Hepatocyte (in vitro differentiated cells): ENCODE data around the gene PKP1. TPM values are rescaled to one million over a fixed set of nuclear protein-coding genes. Genes with fewer than 3 reads are reported as not detected.

Source experiments
- DNase-seq: peaks from one replicate; pipeline ENCODE4 v3.0.0-alpha.2; 2016; ENCODE audit warnings: low spot score
- H2AFZ ChIP-seq: fragments of 200-600 bp; sonication (generic); 2 replicates; pipeline ENCODE4 v1.6.0; 2016; ENCODE audit warnings: antibody characterized with exemption, mild to moderate bottlenecking
- H3K27ac ChIP-seq: fragments of 200-600 bp; sonication (generic); 2 replicates; pipeline ENCODE4 v1.5.1; 2016; ENCODE audit warnings: mild to moderate bottlenecking
- H3K27me3 ChIP-seq: fragments of 200-600 bp; sonication (generic); 2 replicates; pipeline ENCODE4 v1.6.1; 2016
- H3K36me3 ChIP-seq: fragments of 200-600 bp; sonication (generic); replicated peaks from 2 replicates; pipeline ENCODE4 v1.5.1; 2016; ENCODE audit warnings: low read depth; ENCODE audit not compliant: insufficient read depth
- H3K4me1 ChIP-seq: fragments of 200-600 bp; sonication (generic); 2 replicates; pipeline ENCODE4 v1.5.1; 2016; ENCODE audit warnings: mild to moderate bottlenecking, moderate library complexity; ENCODE audit not compliant: insufficient read depth
- H3K4me2 ChIP-seq: fragments of 200-600 bp; sonication (generic); 2 replicates; pipeline ENCODE4 v1.6.0; 2016
- H3K4me3 ChIP-seq: fragments of 200-600 bp; sonication (generic); 2 replicates; pipeline ENCODE4 v1.5.1; 2016; ENCODE audit warnings: mild to moderate bottlenecking
- H3K79me2 ChIP-seq: fragments of 200-600 bp; sonication (generic); 2 replicates; pipeline ENCODE4 v1.6.0; 2017; ENCODE audit warnings: mild to moderate bottlenecking
- H3K9me2 ChIP-seq: fragments of 200-600 bp; sonication (generic); replicated peaks from 2 replicates; pipeline ENCODE4 v1.6.0; 2017; ENCODE audit warnings: mild to moderate bottlenecking; ENCODE audit not compliant: insufficient read depth
- H3K9me3 ChIP-seq: fragments of 200-600 bp; sonication (generic); 2 replicates; pipeline ENCODE4 v1.5.1; 2016; ENCODE audit warnings: low read depth, mild to moderate bottlenecking
- H4K20me1 ChIP-seq: fragments of 200-600 bp; sonication (generic); 2 replicates; pipeline ENCODE4 v1.6.0; 2016; ENCODE audit warnings: mild to moderate bottlenecking; ENCODE audit not compliant: insufficient read depth, poor library complexity, severe bottlenecking
- CTCF ChIP-seq: fragments of 200-600 bp; sonication (generic); IDR thresholded peaks from 2 replicates; pipeline ENCODE4 v1.5.1; 2016; ENCODE audit warnings: antibody characterized with exemption, mild to moderate bottlenecking; ENCODE audit not compliant: poor library complexity
- EZH2 ChIP-seq: fragments of 200-600 bp; sonication (generic); IDR thresholded peaks from 2 replicates; pipeline ENCODE4 v1.6.1; 2016; ENCODE audit warnings: antibody characterized with exemption, mild to moderate bottlenecking, borderline replicate concordance
- EZH2phosphoT487 ChIP-seq: fragments of 200-600 bp; sonication (generic); IDR thresholded peaks from one replicate; pipeline ENCODE4 v1.6.1; 2018; ENCODE audit warnings: antibody characterized with exemption, mild to moderate bottlenecking, low read depth, moderate library complexity; ENCODE audit not compliant: unreplicated experiment, severe bottlenecking
- WGBS: methylation state at CpG from one replicate; pipeline ENCODE4 v1.1.6; 2016; ENCODE audit warnings: low lambda C conversion rate; ENCODE audit errors: missing lambda C conversion rate; 5-methylcytosine and 5-hydroxymethylcytosine counted together
- polyA plus RNA-seq: library from polyadenylated mRNA; unstranded; fragments of >200 nt; fragmentation: Nextera tagmentation; extraction: Ambion mirVana; gene quantifications from 2 replicates; pipeline ENCODE4 v1.2.1, GENCODE V29; 2016
- total RNA-seq: library from RNA; depleted of rRNA; stranded (reverse); fragments of >200 nt; gene quantifications from 2 replicates; pipeline ENCODE4 v1.2.3, GENCODE V29; 2014

The PKP1 gene
- total and polyA plus RNA-seq, 2 experiments from 2014 or later, result 0.04 to 0.33 TPM

GRCh38 chr1:201355471-201355870, 72.2 kb downstream of the PKP1 start:
- WGBS, result 95% methylated on average over 7 of the region's 7 CpGs
- TF ChIP-seq EZH2 (no peak), EZH2phosphoT487 (no peak), CTCF (no peak)
- no peak overlapping the region for H3K4me3 ChIP-seq
- no peaks in the 10 kb centered on the region for H3K36me3 ChIP-seq
- no peaks in the 10 kb centered on the region for H3K4me1 ChIP-seq
- H3K27ac ChIP-seq, result no peak overlapping the region
- H3K9me3 ChIP-seq, result no peaks in the 10 kb centered on the region
- no peak overlapping the region for H3K4me2 ChIP-seq
- no peak for DNase-seq
- H2AFZ ChIP-seq, result no peak overlapping the region
- no peaks in the 10 kb centered on the region for H3K9me2 ChIP-seq
- H3K79me2 ChIP-seq, result no peaks in the 10 kb centered on the region
- no peaks in the 10 kb centered on the region for H3K27me3 ChIP-seq
- H4K20me1 ChIP-seq, result no peaks in the 10 kb centered on the region

GRCh38 chr1:201356236-201356635, 72.9 kb downstream of the PKP1 start:
- no peak overlapping the region for H2AFZ ChIP-seq
- TF ChIP-seq EZH2phosphoT487 (no peak), CTCF (no peak), EZH2 (no peak)
- DNase-seq, result no peak
- H3K79me2 ChIP-seq, result no peaks in the 10 kb centered on the region
- H3K4me2 ChIP-seq, result no peak overlapping the region
- H3K36me3 ChIP-seq, result no peaks in the 10 kb centered on the region
- H3K27ac ChIP-seq, result no peak overlapping the region
- WGBS, result 93% methylated on average over 5 of the region's 5 CpGs
- H3K9me3 ChIP-seq, result no peaks in the 10 kb centered on the region
- no peaks in the 10 kb centered on the region for H3K27me3 ChIP-seq
- no peaks in the 10 kb centered on the region for H4K20me1 ChIP-seq
- no peaks in the 10 kb centered on the region for H3K4me1 ChIP-seq
- no peaks in the 10 kb centered on the region for H3K9me2 ChIP-seq
- H3K4me3 ChIP-seq, result no peak overlapping the region

DNA sequence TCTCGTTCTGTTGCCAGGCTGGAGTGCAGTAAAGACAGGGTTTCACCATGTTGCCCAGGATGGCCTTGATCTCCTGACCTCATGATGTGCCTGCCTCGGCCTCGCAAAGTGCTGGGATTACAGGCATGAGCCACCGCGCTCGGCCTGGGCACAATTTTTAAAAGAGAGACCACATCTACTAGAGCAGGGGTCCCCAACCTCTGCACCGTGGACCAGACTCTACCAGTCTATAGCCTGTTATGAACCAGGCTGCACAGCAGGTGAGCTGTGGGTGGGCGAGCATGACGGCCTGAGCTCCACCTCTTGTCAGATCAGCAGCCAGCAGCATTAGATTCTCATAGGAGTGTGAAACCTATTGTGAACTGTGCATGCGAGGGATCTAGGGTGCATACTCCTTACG, 73.4 kb downstream of the PKP1 start:
- H3K79me2 ChIP-seq, result no peaks in the 10 kb centered on the region
- H3K4me1 ChIP-seq, result no peaks in the 10 kb centered on the region
- H3K36me3 ChIP-seq, result no peaks in the 10 kb centered on the region
- H3K4me2 ChIP-seq, result no peak overlapping the region
- no peaks in the 10 kb centered on the region for H4K20me1 ChIP-seq
- H3K27me3 ChIP-seq, result no peaks in the 10 kb centered on the region
- H3K4me3 ChIP-seq, result no peak overlapping the region
- no peaks in the 10 kb centered on the region for H3K9me3 ChIP-seq
- no peaks in the 10 kb centered on the region for H3K9me2 ChIP-seq
- H2AFZ ChIP-seq, result no peak overlapping the region
- no peak for TF ChIP-seq CTCF
- TF ChIP-seq EZH2, result no peak
- TF ChIP-seq EZH2phosphoT487, result no peak
- WGBS, result 94% methylated on average over 10 of the region's 11 CpGs
- DNase-seq, result no peak
- no peak overlapping the region for H3K27ac ChIP-seq

- TF ChIP-seq EZH2 (no peak), CTCF (no peak), EZH2phosphoT487 (no peak)
- Histone ChIP-seq H3K4me1 (no peaks in the 10 kb centered on the region), H3K36me3 (no peaks in the 10 kb centered on the region), H3K4me3 (no peak overlapping the region), H3K79me2 (no peaks in the 10 kb centered on the region), H3K27ac (no peak overlapping the region), H3K27me3 (no peaks in the 10 kb centered on the region), H4K20me1 (no peaks in the 10 kb centered on the region), H3K9me2 (no peaks in the 10 kb centered on the region), H2AFZ (no peak overlapping the region), H3K9me3 (no peaks in the 10 kb centered on the region), H3K4me2 (no peak overlapping the region)
- 97% methylated on average over 8 of the region's 8 CpGs for WGBS
- no peak for DNase-seq
These were observed 73.9 kb downstream of the PKP1 start for GRCh38 chr1:201357211-201357610.
